Esophagus muscularis mucosa (tissue), 4 donors: ENCODE measurements around the gene PAQR6.

Source experiments
- EP300 ChIP-seq: sonication (generic); formaldehyde crosslinking; IDR thresholded peaks from one replicate; pipeline ENCODE4 v1.6.1; 2017; ENCODE audit warnings: antibody characterized with exemption
- POLR2A ChIP-seq: fragments of 450-650 bp; IDR thresholded peaks from one replicate; pipeline ENCODE4 v1.6.1; 2017; ENCODE audit warnings: antibody characterized with exemption, moderate library complexity, mild to moderate bottlenecking, low read depth
- POLR2AphosphoS5 ChIP-seq, 2 donors: sonication (generic); formaldehyde crosslinking; IDR thresholded peaks; one replicate each; pipeline ENCODE4 v1.6.1; 2017; ENCODE audit warnings: antibody characterized with exemption in 2 of 2
- TF ChIP-seq, protein P1 (sequence below), 3 experiments: fragments of 200-600 bp in 2 of 3; fragments of 450-650 bp in 1 of 3; sonication (generic) in 2 of 3; IDR thresholded peaks; one replicate each; pipeline ENCODE4 v1.5.1; 2017 to 2019; ENCODE audit warnings: antibody characterized with exemption in 3 of 3, mild to moderate bottlenecking in 2 of 3, moderate library complexity in 1 of 3

- TF ChIP-seq, protein P1, sequence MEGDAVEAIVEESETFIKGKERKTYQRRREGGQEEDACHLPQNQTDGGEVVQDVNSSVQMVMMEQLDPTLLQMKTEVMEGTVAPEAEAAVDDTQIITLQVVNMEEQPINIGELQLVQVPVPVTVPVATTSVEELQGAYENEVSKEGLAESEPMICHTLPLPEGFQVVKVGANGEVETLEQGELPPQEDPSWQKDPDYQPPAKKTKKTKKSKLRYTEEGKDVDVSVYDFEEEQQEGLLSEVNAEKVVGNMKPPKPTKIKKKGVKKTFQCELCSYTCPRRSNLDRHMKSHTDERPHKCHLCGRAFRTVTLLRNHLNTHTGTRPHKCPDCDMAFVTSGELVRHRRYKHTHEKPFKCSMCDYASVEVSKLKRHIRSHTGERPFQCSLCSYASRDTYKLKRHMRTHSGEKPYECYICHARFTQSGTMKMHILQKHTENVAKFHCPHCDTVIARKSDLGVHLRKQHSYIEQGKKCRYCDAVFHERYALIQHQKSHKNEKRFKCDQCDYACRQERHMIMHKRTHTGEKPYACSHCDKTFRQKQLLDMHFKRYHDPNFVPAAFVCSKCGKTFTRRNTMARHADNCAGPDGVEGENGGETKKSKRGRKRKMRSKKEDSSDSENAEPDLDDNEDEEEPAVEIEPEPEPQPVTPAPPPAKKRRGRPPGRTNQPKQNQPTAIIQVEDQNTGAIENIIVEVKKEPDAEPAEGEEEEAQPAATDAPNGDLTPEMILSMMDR (IDR thresholded peaks at IDR 0.05), result no peak
- TF ChIP-seq POLR2A (no peak), EP300 (no peak), POLR2AphosphoS5 (IDR thresholded peaks at IDR 0.05) (no peak)
These were observed 25.7 kb downstream of the PAQR6 start for GRCh38 chr1:156221986-156222692.
